RPMI7951 (cell line): ENCODE measurements around the gene CBL. TPM values are rescaled to one million over a fixed set of nuclear protein-coding genes. Genes with fewer than 3 reads are reported as not detected.
A peak's percentile ranks its signal among the peaks of the same experiment; 100 is the strongest.
"Not testable (repeated sequence)": the region's sequence is repeated elsewhere in the genome, so short reads cannot be mapped to it uniquely, and the experiment has no call there.

Source experiments
- DNase-seq: peaks from one replicate; pipeline ENCODE4 v3.0.0-alpha.2; 2012; ENCODE audit warnings: low read depth
- total RNA-seq: library from RNA; depleted of rRNA; stranded (reverse); fragments of >200 nt; shearing (Covaris generic); gene quantifications from 2 replicates; pipeline ENCODE4 v1.2.3, GENCODE V29; 2014

The CBL gene
- total RNA-seq, 1 experiment from 2014 or later, result 14.1 TPM

DNA sequence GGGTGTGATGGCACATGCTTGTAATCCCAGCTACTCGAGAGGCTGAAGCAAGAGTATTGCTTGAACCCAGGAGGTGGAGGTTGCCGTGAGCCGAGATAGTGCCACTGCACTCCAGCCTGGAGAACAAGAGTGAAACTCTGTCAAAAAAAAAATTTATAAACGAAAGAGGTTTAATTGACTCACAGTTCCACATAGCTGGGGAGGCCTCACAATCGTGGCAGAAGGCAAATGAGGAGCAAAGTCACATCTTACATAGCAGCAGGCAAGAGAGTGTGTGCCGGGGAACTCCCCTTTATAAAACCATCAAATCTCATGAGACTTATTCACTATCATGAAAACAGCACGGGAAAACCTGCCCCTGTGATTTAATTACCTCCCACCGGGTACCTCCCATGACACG lies 21.7 kb upstream of the CBL start:
- DNase-seq, result not testable (repeated sequence)

DNA sequence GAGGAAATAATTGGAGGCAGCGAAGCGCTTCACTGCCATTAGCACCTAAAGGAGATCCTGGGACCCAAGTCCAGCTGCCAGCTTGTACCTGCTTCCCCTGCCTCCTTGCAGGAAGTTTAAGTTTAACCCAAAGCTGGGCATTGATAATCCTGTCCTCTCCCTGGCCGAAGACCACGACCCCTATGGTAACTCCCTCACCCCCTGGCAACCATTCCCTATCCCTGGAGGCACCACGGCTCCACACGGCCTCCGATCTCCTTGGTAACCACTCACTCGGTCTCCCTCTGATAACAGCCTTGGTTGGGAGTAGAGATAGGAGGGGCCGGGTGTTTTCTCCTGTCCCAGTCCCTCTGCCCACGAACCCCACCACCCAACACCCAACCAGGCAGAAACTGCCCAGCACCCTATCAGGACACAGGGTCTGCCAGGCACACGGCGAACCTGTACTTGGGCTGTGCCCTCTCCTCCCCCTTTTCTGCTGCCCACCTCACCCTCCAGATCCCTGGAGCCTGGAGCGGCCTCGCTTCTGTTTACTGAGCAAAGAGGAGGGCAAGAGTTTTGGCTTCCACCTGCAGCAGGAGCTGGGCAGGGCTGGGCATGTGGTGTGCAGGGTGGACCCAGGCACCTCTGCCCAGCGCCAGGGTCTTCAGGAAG lies 20.0 kb upstream of the CBL start:
- DNase-seq, result no peak

DNA sequence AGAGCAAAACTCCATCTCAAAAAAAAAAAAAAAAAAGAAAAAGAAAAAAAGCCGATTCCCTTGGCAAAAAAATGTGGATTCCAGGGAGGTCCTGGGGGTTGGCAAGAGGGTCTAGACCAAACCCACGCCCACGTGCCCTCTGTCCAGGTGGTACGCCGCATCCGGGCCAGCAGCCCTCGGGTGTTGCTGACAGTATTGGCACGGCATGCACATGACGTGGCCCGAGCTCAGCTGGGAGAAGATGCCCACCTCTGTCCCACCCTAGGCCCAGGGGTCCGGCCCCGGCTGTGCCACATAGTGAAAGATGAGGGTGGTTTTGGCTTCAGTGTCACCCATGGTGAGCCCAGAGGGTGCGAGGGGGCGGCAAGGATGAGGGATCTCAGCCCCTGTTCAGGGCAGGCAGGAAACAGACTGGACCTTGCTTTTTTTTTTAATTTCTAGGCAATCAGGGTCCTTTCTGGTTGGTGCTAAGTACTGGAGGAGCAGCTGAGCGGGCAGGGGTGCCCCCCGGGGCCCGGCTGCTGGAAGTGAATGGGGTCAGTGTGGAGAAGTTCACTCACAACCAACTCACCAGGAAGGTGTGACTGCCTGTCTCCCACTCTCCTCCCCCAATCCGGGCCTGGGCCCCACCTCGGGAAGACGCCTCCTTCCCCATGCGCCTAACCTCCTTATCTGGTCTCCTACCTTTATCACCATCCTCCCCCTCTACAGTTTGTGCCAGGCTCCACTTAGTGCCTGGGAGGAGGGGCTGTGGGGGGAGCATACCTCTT lies 18.8 kb upstream of the CBL start:
- DNase-seq, result no peak

DNA sequence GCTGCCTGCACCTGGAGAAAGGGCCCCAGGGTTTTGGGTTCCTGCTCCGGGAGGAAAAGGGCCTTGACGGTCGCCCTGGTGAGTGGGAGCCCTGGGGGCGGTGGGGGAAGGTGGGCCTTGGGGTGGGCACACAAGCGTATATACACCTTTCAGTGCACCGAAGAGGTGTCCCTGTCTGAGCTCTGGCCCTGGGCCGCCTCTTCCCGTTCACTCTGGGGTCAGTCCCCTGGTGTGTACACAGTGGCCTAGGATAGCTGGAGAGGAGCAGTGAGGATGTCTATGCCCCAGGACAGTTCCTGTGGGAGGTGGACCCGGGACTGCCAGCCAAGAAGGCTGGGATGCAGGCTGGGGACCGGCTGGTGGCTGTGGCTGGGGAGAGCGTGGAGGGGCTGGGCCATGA lies 18.1 kb upstream of the CBL start:
- DNase-seq, result no peak

DNA sequence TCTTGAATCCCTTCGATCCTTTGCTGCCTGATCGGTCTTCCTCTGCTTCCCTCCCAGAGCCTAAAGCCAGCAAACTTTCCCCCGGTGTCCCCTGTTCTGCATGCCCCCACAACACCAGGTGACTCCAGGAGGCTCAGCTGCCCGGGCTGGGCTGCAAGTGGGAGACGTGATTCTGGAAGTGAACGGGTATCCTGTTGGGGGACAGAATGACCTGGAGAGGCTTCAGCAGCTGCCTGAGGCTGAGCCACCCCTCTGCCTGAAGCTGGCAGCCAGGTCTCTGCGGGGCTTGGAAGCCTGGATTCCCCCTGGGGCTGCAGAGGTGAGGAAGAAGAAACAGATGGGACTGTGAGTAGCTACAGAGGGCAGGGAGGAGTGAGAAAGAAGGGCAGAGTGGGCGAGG lies 17.3 kb upstream of the CBL start:
- no peak for DNase-seq

DNA sequence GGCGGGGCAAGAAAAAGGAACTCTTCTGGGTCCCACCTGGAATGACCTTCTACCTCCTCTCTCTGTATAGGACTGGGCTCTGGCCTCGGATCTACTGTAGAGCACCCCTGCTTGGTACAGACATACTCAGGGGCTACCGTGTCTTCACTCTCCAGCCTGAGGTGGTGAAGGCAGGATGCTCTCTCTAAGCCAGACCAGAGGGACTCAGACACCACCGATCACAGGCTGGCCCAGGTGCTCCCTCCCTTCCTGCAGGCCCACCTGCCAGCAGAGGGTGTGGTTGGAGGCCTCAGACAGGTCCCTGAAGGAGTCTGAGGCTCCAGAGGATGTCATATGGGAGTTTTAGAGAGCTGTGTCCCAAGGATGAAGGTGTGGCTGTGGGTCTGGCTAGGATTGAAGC lies 16.7 kb upstream of the CBL start:
- DNase-seq, result no peak

DNA sequence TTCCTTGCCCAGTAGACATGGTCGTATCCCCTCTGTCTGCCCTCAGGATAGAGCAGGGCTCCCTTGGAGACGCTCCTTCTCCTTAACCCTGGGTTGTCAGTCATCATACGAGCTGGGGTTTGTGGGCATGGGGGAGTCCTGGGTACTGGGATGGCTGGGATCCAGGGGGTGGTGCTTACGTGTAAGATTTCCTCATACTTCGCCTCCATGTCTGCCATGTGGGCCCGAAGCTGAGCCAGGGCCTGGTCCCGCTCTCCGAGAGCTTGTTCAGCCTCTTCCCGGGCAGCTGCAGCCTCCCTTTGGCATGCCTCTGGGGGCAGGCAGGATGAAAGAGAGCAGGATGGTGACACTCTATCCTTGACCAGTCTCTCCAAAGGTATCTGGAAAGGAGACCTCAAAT lies 15.6 kb upstream of the CBL start:
- DNase-seq, result no peak

DNA sequence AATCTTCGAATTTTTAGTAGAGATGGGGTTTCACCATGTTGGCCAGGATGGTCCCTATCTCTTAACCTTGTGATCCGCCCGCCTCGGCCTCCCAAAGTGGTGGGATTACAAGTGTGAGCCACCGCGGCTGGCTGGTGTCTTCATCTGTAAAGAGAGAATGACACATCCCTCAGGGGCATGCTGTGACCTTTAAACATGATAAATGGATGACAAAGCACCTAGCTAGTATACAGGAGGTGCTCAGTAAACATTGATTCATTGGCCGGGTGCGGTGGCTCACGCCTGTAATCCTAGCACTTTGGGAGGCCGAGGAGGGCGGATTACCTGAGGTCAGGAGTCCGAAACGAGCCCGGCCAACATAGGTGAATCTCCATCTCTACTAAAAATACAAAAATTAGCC lies 14.9 kb upstream of the CBL start:
- not testable (repeated sequence) for DNase-seq

DNA sequence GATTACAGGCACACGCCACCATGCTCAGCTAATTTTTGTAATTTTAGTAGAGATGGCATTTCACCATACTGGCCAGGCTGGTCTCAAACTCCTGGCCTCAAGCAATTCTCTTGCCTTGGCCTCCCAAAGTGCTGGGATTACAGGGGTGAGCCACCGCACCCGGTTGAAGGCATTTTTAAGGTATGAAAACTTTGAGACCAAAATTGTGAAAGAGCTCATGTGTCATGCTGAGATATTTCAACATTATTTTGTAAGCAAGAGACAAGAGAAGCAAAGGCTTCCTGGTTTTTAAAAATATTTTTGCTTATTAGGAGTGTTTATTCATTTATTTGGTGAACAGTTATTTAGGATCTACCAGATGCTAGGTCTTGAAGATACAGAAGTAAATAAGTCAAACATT lies 14.0 kb upstream of the CBL start:
- no peak for DNase-seq

DNA sequence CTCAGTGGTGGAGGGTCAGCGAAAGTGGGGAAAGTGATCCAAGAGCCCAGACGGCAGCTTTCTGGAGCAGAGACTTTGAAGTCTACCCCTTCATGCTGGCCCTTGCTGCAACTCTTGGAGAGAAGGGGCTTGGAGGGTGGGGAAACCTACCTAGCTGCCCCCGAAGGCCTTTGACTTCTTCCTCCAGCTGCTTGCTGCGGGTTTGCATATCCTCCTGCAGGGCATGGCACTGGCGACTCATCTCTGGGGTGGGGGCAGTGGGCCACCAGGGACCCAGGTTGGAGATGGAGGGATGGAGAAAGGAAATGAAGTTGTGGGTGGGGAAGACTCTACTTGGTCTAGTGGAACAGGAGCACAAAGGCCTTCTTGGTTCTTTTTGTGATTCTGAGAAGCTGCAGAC lies 13.1 kb upstream of the CBL start:
- DNase-seq, result no peak

DNA sequence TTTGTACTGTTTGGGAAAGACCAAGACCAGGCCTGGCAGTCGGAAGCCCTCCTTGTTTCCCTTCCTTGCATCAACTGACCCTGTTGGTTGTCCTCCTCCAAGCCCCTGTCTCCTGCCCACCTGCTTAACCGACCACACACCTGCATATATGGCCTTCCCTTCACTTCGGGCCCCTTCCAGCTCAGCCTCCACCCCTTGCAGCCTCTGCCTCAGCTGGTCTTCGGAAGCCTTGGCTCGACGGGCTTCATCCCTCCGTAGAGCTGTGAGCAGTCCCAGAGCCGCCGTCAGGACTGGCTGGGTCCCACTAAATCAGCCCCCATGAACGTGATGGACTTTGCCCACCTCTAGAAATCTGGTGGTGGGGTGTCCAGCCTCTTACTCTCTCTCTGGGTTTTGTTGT lies 12.5 kb upstream of the CBL start:
- DNase-seq, result no peak

DNA sequence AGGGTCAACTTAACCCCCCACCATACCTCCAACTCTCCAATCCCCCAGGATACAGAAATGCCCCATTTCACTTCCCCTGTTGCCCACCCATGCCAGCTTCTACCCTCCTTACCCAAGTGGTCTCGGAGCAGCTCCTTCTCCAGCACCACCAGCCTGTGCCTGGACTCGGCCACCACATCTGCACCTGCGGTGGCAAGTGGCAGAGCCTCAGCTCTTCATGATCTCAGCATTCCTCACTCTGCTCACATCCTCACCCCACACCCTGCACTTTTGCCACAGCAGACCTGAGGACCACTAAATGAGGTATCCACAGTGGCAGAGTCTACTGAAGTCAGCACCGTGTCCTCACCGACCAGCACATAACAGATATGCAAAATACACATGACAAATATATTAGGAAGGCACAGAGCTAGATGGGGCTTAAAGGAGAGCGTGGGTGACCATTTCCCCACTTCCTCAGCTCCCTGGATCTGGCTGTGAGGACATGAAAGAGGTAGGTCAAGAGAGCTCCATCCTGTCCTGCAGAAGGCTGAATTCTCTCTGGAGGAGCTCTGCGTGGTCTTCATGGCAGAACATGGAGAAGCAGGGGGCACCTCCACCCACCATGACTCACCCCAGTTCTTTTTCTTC lies 11.2 kb upstream of the CBL start:
- no peak for DNase-seq

DNA sequence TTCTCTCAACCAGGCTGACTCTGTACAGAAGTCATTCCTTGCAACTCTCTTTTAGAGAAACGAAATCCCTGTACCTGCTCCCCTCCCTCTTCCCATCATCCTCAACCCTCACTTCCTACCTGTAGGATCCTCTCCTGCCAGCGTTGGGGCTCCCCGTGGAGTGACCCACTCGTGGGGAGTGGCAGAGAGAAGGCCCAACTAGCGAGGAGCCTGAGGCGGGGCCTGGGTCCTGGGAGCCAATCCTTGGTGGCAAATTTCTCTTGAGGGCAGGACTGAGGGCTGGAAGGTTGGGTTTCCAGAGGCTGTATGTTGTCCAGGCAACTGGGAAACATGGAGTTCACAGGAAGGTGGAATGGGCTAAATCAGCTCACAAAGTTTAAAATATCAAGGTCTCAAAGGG lies 10.5 kb upstream of the CBL start:
- DNase-seq, result peak; percentile 70

DNA sequence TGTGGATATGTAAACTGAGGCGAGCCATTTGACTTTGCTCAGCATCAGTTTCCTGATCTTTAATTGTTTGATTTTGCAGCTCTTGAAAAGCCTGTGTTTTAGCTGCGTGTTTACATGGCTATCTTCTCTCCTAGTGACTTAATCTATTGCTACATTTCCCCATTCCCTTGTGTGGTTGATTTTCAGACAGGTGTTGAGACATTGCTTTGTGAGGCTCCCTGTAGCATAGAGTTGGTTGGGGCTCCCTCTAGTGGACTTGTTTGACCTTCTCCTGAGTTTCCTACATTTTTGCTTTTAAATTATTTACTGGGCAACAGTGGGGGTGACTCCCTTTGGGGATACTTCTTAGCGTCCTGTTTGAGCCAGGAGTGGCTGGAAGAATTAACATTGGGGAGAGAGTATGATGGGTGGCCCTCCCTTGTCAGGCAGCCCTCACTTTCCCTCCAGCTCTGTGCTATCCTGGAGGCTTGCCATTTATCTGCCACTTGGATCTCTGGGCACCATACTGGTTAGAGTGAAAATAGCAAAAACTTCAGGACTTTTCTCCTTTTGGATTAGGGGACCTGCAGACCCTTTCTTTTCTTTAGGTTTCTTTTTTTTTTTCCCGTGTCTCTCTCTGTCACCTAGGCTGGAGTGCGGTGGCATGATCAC lies 9.2 kb upstream of the CBL start:
- peak; percentile 72 for DNase-seq

DNA sequence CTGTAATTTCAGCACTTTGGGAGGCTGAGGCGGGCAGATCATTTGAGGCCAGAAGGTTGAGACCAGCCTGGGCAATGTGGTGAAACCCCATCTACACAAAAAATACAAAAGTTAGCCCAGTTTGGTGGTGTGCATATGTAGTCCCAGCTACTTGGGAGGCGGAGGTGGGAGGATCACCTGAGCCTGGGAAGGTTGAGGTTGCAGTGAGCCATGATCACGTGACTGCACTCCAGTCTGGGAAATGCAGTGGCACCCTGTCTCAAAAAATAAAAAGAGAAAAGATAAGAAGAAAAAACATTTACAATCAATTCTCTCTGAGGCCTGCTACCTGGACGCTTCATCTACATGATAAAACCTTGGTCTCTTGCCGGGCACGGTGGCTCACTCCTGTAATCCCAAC lies 7.2 kb upstream of the CBL start:
- DNase-seq, result no peak

DNA sequence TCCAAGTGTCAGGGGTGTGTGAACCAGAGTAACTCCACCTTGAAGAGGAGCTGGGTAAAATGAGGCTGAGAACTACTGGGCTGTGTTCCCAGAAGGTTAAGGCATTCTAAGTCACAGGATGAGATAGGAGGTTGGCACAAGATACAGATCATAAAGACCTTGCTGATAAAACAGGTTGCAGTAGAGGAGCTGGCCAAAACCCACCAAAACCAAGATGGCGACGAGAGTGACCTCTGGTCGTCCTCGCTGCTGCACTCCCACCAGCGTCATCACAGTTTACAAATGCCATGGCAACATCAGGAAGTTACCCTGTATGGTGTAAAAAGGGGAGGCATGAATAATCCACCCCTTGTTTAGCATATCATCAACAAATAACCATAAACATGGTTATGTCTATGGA lies 4.9 kb upstream of the CBL start:
- DNase-seq, result not testable (repeated sequence)

DNA sequence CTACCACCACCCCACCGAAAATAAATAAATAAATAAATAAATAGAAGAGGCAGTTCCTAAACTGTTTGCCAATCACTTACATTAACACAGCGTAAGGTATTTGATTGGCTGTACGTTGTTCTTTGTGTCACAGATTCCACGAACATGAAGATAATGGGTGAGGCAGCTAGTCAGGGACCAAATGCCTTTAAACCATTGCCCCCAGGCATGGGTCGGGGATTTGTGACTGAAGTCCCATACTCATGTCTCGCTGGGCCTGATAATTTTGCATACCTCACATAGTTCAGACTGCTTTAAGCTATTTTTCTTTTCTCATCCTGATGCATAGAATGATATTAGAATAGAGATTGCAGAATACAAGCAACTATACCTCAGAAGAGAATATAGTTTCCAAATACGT lies 3.6 kb upstream of the CBL start:
- DNase-seq, result no peak

DNA sequence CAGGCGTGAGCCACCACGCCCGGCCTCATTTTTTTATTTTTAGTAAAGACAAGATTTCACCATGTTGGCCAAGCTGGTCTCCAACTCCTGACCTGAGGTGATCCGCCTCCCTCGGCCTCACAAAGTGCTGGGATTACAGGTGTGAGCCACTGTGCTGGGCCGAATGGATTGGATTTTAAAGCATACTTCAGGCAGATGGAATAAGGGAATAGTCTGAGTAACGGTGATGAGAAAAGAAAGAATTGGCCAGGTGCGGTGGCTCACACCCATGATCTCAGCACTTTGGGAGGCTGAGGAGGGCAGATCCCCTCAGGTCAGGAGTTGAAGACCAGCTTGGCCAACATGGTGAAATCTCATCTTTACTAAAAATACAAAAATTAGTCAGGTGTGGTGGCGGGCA lies 2.1 kb upstream of the CBL start:
- DNase-seq, result no peak

DNA sequence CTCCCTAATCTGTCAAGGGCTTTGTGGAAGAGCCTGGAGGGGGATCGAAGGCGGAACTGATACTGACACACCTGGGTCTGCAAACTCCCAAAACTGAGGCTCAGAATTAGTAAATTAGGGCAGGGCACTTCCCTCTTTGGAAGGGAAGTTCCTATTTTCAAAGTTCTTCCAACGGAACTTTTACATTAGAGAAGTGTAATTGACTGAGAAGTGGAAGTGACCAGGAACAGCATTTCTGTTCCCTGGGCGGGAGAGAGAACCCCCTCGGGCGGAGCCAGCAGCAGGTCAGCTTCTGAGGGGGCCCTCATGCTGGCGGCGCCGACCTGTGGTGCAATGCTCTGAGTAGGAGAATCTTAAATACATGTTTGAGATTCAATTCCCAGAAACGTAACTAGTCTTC lies 1.1 kb upstream of the CBL start:
- DNase-seq, result no peak

DNA sequence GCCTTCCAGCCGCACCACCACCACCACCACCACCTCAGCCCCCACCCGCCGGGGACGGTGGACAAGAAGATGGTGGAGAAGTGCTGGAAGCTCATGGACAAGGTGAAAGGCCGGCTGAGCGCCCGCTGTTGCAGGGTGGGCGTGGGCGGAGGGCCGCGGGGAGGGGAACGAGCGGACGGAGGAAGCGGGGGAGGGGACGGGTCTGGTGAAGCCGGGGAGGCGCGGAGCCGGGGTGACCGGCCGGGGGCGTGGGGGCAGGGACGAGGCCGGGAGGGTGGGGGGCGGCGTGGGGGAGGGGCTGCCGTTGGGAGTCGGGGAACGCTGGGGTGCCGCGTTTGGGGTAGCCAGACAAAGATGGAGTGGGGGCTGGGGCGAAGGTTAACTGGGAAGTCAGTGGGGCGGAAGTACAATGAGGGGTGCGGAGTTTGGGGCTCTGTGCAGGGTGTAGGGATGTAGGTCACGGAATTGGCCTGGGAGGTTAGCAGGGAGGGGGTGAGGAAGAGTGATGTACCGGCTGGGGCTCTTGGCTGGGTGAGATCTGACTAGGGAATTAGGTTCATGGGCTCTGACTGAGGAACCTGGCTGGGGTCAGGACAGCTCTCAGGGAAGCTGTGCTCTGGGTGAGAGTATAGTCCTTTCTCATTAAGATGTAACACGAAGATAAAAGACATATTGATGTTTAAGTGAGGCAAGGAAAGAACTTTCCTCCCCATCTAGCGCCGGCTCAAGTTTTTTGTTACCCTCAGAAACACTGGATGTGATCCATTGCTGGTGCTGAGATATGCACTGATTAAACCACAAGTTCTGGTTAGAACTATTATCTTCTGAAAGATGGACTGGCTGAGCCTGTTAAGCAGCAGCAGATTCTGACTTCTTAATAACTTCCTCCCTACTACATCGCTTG lies 624 bp downstream of the CBL start:
- DNase-seq, result peak; percentile 14

DNA sequence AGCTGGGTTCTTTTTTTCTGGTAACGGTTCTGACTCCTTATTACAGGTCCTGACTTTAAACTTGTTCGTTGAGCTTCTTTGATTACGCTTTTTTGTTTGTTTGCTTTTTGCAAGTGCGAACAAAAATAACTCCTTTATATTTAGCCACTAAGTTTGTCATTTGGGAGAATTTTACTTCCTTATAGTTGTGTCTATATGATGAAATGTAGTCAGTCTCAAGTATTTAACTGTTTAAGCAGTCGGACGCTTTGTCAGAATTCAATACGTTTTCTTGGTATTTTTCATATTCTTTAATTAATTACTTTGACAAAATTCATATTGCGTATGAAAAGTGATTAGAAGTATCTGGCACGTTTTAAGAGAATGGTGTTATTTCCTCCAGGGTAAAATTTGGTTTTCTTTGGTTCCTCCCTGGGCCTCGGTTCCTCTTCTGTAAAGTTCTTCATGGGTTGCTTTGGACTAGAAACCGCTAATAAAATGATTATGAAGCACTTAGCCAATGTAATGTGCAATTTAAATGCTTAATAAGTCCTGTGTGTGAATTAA lies 1.3 kb downstream of the CBL start:
- no peak for DNase-seq
